GM12801 (cell line): Measurements from ENCODE around the gene MED13.

Experiments
- CTCF ChIP-seq: IDR thresholded peaks from one replicate; pipeline ENCODE4 v1.5.1; 2011; ENCODE audit warnings: control low read depth; ENCODE audit not compliant: insufficient read length; ENCODE audit errors: extremely low read depth

The MED13 gene

GRCh38 chr17:62085511-62086408, 20.7 kb upstream of the MED13 start:
- TF ChIP-seq CTCF, result no peak

DNA sequence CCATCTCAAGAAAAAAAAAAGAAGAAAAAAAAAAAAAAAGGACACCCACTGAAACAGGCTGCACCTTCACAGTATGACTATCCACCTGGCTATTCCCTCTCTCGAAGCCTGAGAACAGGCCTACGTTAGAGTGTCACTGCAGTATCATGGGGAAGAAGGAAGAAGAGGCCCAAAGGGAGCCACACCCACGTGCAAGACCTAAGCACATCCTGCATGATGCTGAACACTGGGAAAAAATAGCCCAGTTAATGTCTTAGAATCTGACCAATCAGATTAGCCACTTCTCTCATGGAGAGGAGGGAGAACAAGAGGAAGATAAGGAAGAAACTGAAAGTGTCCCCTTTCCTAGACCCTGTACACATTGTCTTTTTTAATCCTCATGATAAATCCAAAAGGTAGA, 19.5 kb upstream of the MED13 start:
- no peak for TF ChIP-seq CTCF

DNA sequence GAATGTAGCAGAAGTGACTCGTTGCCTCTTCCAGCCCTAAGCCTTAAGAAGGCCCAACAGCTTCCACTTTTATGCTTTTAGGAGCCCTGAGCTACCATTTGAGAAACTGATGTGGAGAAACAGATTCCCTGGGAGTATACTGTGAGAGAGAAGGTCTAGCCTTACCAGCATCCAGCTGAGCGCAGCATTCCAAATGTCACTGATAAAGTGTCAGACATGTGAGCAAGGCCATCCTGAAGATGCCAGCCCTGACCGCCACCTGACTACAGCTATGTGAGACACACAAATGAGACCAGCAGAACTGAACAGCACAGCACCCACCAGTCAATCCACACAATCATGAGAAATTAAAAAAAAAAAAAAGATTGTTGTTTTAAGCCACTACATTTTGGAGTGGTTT, 18.6 kb upstream of the MED13 start:
- TF ChIP-seq CTCF, result no peak

DNA sequence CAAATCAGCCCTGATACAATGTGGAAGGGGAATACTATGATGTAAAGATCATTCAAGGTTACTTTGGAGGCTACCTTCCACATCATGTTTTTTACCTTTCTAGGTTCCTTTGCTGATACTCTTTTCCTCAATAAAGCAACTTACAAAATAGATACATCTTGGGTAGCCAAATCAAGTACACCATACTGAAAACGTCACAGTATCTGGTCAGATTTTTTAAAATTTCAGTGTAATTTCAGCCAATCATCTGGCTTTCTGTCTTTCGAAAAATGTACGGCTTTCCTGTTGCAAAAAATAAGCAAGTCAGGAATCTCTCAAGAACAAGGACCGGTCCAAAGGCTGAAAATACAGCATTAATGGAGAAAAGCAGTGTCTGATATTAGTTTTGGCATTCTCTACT, 15.6 kb upstream of the MED13 start:
- no peak for TF ChIP-seq CTCF

- no peak for TF ChIP-seq CTCF
Observed at GRCh38 chr17:62078009-62078408, 12.9 kb upstream of the MED13 start.

DNA sequence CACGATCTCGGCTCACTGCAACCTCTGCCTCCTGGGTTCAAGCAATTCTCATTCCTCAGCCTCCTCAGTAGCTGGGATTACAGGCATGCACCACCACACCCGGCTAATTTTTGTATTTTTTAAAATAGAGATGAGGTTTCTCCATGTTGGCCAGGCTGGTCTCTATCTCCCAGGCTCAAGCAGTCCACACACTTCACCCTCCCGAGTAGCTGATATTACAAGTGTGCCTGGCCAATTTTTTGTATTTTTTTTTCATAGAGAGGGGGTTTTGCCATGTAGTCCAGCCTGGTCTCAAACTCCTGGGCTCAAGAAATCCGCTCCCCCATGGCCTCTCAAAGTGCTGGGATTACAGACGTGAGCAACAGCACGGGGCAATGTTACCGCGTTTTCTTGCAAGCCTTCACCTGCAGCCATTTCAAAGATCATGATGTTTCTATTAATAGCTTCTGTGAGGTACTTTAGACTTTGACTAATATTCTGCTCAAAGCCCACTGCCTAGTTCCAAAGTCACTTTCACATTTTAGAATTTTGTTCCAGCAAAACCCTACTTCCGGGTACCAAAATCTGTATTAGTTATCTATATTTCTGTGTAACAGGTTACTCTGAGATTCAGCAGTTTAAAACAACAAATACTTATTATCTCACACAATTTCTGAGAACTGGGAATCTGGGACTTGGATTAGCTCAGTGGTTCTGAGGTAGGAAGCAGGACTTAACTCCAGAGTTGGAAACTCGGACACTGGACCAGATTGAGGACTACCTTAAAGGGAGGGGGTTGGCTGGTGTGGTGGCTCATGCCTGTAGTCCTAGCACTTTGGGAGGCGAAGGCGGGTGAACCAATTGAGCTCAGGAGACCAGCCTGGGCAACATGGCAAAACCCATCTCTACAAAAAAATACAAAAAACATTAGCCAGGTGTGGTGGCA, 12.0 kb upstream of the MED13 start:
- TF ChIP-seq CTCF, result no peak

GRCh38 chr17:62075308-62075815, 10.3 kb upstream of the MED13 start:
- no peak for TF ChIP-seq CTCF
